Non-pigmented ciliary epithelial cell (primary cell): ENCODE results near the gene APOM.

Experiments
- DNase-seq: peaks from one replicate; pipeline ENCODE4 v3.0.0-alpha.2; 2010; ENCODE audit warnings: low read depth

The APOM gene

DNA sequence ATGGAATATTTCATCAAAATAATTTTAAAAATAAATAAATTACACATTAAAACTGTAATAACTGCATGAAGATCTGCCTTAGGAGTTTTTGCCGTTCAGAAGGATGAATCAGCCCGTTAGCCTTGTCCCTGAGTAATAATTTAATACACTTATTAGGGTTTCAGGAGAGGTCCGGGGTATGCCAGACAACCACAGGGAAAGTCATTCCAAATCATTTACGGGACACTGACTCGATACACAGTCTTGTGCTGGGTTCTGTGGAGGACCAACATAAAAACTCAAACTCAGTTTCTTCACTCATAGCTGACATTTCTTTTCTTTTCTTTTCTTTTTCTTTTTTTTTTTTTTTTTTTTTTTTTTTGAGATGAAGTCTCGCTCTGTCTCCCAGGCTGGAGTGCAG, 50.2 kb downstream of the APOM start:
- DNase-seq, result no peak

DNA sequence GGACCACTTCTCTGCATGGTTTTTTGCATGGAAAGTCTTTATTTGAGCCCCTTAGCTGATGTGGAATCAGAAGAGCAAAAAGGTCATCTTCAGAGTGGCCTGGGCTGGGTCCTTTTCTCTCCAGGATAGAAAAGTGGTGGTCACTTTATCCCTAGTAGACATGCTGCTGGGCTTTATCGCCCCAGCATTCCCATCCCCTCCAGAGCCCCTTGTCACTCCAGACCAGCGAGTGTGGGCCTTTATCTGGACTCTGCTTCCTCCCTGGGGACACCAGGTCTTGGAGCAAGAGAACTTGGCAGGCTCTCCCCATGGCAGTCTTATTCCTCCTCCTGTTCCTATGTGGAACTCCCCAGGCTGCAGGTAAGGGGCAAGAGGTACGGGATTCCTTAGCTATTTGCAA, 50.9 kb downstream of the APOM start, which contains the start of gene LY6G6F:
TSS of gene LY6G6F (plus strand) at position 268 of the 400 bp plus-strand sequence. CDS start at position 309, 41 bp downstream.
- DNase-seq, result no peak

DNA sequence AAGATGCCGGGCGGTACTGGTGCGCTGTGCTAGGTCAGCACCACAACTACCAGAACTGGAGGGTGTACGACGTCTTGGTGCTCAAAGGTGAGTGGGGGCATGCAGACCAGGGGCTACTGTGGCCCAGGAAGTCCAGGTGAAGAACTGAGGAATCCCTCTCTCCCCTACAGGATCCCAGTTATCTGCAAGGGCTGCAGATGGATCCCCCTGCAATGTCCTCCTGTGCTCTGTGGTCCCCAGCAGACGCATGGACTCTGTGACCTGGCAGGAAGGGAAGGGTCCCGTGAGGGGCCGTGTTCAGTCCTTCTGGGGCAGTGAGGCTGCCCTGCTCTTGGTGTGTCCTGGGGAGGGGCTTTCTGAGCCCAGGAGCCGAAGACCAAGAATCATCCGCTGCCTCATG, 52.0 kb downstream of the APOM start:
- DNase-seq, result no peak
